Measurements from ENCODE around the gene BTBD9. TPM values are rescaled to one million over a fixed set of nuclear protein-coding genes. Genes with fewer than 3 reads are reported as not detected.

The BTBD9 gene
- total and polyA plus RNA-seq, 2 experiments from 2014 or later, result 13.0 to 17.0 TPM

DNA sequence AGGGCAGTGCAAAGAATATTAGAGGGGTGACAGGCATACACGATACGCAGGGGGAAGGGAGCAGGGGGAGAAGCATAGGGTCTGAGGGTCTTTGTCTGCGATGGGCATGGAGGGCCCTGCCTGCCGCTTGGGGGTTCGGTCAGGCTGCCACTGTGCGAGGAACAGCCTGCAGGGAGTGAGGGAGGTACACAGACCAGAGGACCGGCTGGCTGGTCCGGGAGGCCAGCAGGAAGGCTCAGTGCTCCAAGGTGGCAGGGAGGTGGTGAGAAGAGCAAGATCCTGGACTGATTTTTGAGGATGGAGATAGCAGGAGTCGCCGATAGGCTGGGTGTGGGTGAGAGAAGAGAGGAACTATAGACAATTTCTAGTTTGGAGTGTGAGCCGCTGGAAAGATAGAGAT lies 481.8 kb downstream of the BTBD9 start:
- no peaks in the 10 kb centered on the region for H3K9me2 ChIP-seq (replicated peaks; ENCODE audit: insufficient read depth)
- no peaks in the 10 kb centered on the region for H3K79me2 ChIP-seq
- 94% methylated on average over 11 of the region's 11 CpGs for WGBS (ENCODE audit: low lambda C conversion rate, missing lambda C conversion rate)
- H3K4me3 ChIP-seq, result no peak overlapping the region
- H2AFZ ChIP-seq, result no peak overlapping the region
- no peak for DNase-seq (ENCODE audit: low spot score)
- no peaks in the 10 kb centered on the region for H3K4me1 ChIP-seq (ENCODE audit: insufficient read depth)
- H3K36me3 ChIP-seq (replicated peaks; ENCODE audit: insufficient read depth, low read depth), result no peaks in the 10 kb centered on the region
- TF ChIP-seq EZH2phosphoT487 (IDR thresholded peaks at IDR 0.05; ENCODE audit: low read depth, severe bottlenecking, unreplicated experiment), result no peak
- no peak for TF ChIP-seq EZH2 (IDR thresholded peaks at IDR 0.05; ENCODE audit: borderline replicate concordance)
- TF ChIP-seq, protein P1, sequence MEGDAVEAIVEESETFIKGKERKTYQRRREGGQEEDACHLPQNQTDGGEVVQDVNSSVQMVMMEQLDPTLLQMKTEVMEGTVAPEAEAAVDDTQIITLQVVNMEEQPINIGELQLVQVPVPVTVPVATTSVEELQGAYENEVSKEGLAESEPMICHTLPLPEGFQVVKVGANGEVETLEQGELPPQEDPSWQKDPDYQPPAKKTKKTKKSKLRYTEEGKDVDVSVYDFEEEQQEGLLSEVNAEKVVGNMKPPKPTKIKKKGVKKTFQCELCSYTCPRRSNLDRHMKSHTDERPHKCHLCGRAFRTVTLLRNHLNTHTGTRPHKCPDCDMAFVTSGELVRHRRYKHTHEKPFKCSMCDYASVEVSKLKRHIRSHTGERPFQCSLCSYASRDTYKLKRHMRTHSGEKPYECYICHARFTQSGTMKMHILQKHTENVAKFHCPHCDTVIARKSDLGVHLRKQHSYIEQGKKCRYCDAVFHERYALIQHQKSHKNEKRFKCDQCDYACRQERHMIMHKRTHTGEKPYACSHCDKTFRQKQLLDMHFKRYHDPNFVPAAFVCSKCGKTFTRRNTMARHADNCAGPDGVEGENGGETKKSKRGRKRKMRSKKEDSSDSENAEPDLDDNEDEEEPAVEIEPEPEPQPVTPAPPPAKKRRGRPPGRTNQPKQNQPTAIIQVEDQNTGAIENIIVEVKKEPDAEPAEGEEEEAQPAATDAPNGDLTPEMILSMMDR (IDR thresholded peaks at IDR 0.05; ENCODE audit: poor library complexity), result no peak
- no peaks in the 10 kb centered on the region for H3K9me3 ChIP-seq (ENCODE audit: low read depth)
- H3K4me2 ChIP-seq, result no peak overlapping the region
- H4K20me1 ChIP-seq (ENCODE audit: insufficient read depth, poor library complexity, severe bottlenecking), result peaks cover 5% of the 10 kb centered on the region
- no peak overlapping the region for H3K27ac ChIP-seq
- H3K27me3 ChIP-seq, result no peaks in the 10 kb centered on the region

DNA sequence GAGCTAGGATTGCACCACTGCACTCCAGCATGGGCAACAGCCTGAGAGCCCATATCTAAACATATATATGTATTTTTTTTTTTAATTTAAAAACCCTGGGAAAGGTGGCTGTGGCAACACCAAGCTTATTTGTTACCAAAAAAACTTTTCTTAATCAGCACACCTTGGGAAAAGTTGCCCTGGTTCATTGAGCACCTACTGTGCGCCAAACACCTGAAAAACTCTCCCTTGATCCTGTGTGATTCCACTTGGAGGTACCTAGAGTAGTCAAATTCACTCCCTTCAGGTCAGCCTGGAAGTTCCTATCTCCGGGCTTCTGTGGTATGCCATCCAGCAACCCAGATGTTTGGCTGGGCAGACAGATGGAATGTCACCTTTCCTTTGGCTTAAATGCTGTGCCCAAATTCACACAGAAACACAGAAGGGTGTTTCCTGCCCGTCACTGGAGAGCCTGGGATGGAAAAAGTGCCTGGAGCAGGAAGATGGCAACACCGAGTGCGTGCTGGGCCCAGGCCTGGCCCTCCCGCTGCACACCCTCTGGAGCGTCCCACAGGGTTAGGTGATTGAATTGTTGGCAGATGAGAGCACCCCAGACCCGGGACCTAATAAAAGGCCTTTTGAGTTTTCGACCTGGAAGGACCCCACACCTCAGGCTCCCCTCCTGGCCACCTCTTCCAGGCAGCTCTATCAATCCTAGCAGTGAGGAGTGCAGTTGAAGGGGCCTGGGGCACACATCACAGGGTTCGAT lies 482.7 kb downstream of the BTBD9 start:
- 98% methylated on average over 10 of the region's 10 CpGs for WGBS (ENCODE audit: low lambda C conversion rate, missing lambda C conversion rate)
- H4K20me1 ChIP-seq (ENCODE audit: insufficient read depth, poor library complexity, severe bottlenecking), result peaks cover 5% of the 10 kb centered on the region
- no peaks in the 10 kb centered on the region for H3K9me3 ChIP-seq (ENCODE audit: low read depth)
- no peak overlapping the region for H3K27ac ChIP-seq
- H3K79me2 ChIP-seq, result no peaks in the 10 kb centered on the region
- TF ChIP-seq EZH2phosphoT487 (IDR thresholded peaks at IDR 0.05; ENCODE audit: low read depth, severe bottlenecking, unreplicated experiment), result no peak
- TF ChIP-seq, protein P1 (IDR thresholded peaks at IDR 0.05; ENCODE audit: poor library complexity), result no peak
- no peak for TF ChIP-seq EZH2 (IDR thresholded peaks at IDR 0.05; ENCODE audit: borderline replicate concordance)
- H3K4me3 ChIP-seq, result no peak overlapping the region
- no peaks in the 10 kb centered on the region for H3K9me2 ChIP-seq (replicated peaks; ENCODE audit: insufficient read depth)
- H3K4me2 ChIP-seq, result no peak overlapping the region
- H2AFZ ChIP-seq, result no peak overlapping the region
- H3K4me1 ChIP-seq (ENCODE audit: insufficient read depth), result no peaks in the 10 kb centered on the region
- H3K27me3 ChIP-seq, result no peaks in the 10 kb centered on the region
- no peak for DNase-seq (ENCODE audit: low spot score)
- H3K36me3 ChIP-seq (replicated peaks; ENCODE audit: insufficient read depth, low read depth), result no peaks in the 10 kb centered on the region

GRCh38 chr6:38155621-38156204 lies 484.0 kb downstream of the BTBD9 start:
- Histone ChIP-seq H3K27ac (peak overlapping the region; percentile 67), H3K4me2 (no peak overlapping the region), H3K4me3 (no peak overlapping the region), H3K4me1 (ENCODE audit: insufficient read depth) (no peaks in the 10 kb centered on the region), H3K9me2 (replicated peaks; ENCODE audit: insufficient read depth) (no peaks in the 10 kb centered on the region), H3K79me2 (no peaks in the 10 kb centered on the region), H3K9me3 (ENCODE audit: low read depth) (no peaks in the 10 kb centered on the region), H2AFZ (no peak overlapping the region), H3K27me3 (no peaks in the 10 kb centered on the region), H3K36me3 (replicated peaks; ENCODE audit: insufficient read depth, low read depth) (no peaks in the 10 kb centered on the region), H4K20me1 (ENCODE audit: insufficient read depth, poor library complexity, severe bottlenecking) (peaks cover 5% of the 10 kb centered on the region)
- TF ChIP-seq EZH2phosphoT487 (IDR thresholded peaks at IDR 0.05; ENCODE audit: low read depth, severe bottlenecking, unreplicated experiment), result no peak
- 74% methylated on average over 6 of the region's 6 CpGs for WGBS (ENCODE audit: low lambda C conversion rate, missing lambda C conversion rate)
- DNase-seq (ENCODE audit: low spot score), result no peak

DNA sequence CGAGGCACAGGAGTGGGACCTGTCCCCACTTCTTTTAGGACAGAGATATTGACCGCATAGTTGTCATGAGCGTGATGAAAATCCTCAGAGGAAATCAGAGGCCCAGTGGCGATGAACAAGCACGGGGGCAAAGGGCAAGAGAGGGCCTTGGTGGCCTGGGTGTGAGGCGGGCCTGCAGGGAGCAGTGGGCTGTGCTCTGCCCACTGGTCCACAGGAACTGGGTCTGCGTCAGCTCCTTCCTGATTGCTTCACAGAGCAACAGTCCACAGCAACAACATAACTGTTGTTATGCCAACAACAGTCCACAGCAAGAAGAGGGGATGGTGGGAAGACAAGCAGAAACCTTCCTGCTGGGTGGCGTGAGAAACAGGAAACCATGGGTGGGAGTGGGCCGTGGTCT lies 484.6 kb downstream of the BTBD9 start:
- no peak overlapping the region for H3K4me2 ChIP-seq
- no peaks in the 10 kb centered on the region for H3K27me3 ChIP-seq
- peak overlapping the region; percentile 67 for H3K27ac ChIP-seq
- 94% methylated on average over 9 of the region's 9 CpGs for WGBS (ENCODE audit: low lambda C conversion rate, missing lambda C conversion rate)
- no peaks in the 10 kb centered on the region for H3K9me2 ChIP-seq (replicated peaks; ENCODE audit: insufficient read depth)
- no peaks in the 10 kb centered on the region for H3K9me3 ChIP-seq (ENCODE audit: low read depth)
- H2AFZ ChIP-seq, result no peak overlapping the region
- peaks cover 5% of the 10 kb centered on the region for H4K20me1 ChIP-seq (ENCODE audit: insufficient read depth, poor library complexity, severe bottlenecking)
- H3K79me2 ChIP-seq, result no peaks in the 10 kb centered on the region
- no peaks in the 10 kb centered on the region for H3K36me3 ChIP-seq (replicated peaks; ENCODE audit: insufficient read depth, low read depth)
- no peak overlapping the region for H3K4me3 ChIP-seq
- H3K4me1 ChIP-seq (ENCODE audit: insufficient read depth), result no peaks in the 10 kb centered on the region
- TF ChIP-seq, protein P1 (IDR thresholded peaks at IDR 0.05; ENCODE audit: poor library complexity), result no peak
- TF ChIP-seq EZH2phosphoT487 (IDR thresholded peaks at IDR 0.05; ENCODE audit: low read depth, severe bottlenecking, unreplicated experiment), result no peak
- no peak for TF ChIP-seq EZH2 (IDR thresholded peaks at IDR 0.05; ENCODE audit: borderline replicate concordance)
- peak; percentile 28 for DNase-seq (ENCODE audit: low spot score)

Measured in hepatocyte (in vitro differentiated cells).